OCI-LY3 (cell line): Measurements from ENCODE around the gene GIGYF1.

Source experiments
- H2AFZ ChIP-seq: fragments of 200-600, 300-600 bp; shearing (Covaris generic); 2 replicates; pipeline ENCODE4 v1.6.0; 2014; ENCODE audit warnings: antibody characterized with exemption, low read depth, low read length
- H3K27ac ChIP-seq: fragments of 200-600, 300-600 bp; sonication (generic); 2 replicates; pipeline ENCODE4 v1.5.1; 2014; ENCODE audit warnings: mild to moderate bottlenecking, low read length, moderate library complexity, mixed read lengths
- H3K27me3 ChIP-seq: fragments of 200-600, 300-600 bp; sonication (generic); 2 replicates; pipeline ENCODE4 v1.6.1; 2014; ENCODE audit warnings: low read depth, low read length, mixed read lengths
- H3K36me3 ChIP-seq: fragments of 200-600, 300-600 bp; sonication (generic); replicated peaks from 2 replicates; pipeline ENCODE3; 2014; ENCODE audit warnings: low read depth, low read length, mixed read lengths
- H3K4me1 ChIP-seq: fragments of 300-600, 200-600 bp; sonication (generic); 2 replicates; pipeline ENCODE4 v1.6.1; 2014; ENCODE audit warnings: low read length, mixed read lengths
- H3K4me2 ChIP-seq: fragments of 200-600, 300-600 bp; sonication (generic); 2 replicates; pipeline ENCODE4 v1.6.1; 2014; ENCODE audit warnings: low read length, mixed read lengths
- H3K4me3 ChIP-seq: fragments of 300-600, 200-600 bp; sonication (generic); 2 replicates; pipeline ENCODE4 v1.5.1; 2014; ENCODE audit warnings: antibody characterized with exemption, mild to moderate bottlenecking, low read length, moderate library complexity
- H3K79me2 ChIP-seq: fragments of 300-600, 200-600 bp; shearing (Covaris generic); 2 replicates; pipeline ENCODE4 v1.6.1; 2014; ENCODE audit warnings: mild to moderate bottlenecking, low read length, mixed read lengths
- H3K9ac ChIP-seq: fragments of 300-600, 200-600 bp; shearing (Covaris generic); 2 replicates; pipeline ENCODE4 v1.6.0; 2014; ENCODE audit warnings: mild to moderate bottlenecking, low read length, moderate library complexity
- H3K9me3 ChIP-seq: fragments of 200-600, 300-600 bp; shearing (Covaris generic); 2 replicates; pipeline ENCODE4 v1.6.1; 2014; ENCODE audit warnings: low read length, mixed read lengths; ENCODE audit not compliant: insufficient read depth
- H4K20me1 ChIP-seq: fragments of 200-600, 300-600 bp; sonication (generic); 2 replicates; pipeline ENCODE4 v1.6.1; 2016; ENCODE audit warnings: low read length, mixed read lengths; ENCODE audit not compliant: insufficient read depth
- CTCF ChIP-seq: fragments of 200-600, 300-600 bp; sonication (generic); IDR thresholded peaks from 2 replicates; pipeline ENCODE4 v1.5.1; 2014; ENCODE audit warnings: antibody characterized with exemption, low read length, low read depth
- EZH2phosphoT487 ChIP-seq: fragments of 200-600 bp; shearing (Covaris generic); IDR thresholded peaks from 2 replicates; pipeline ENCODE4 v1.6.1; 2018; ENCODE audit warnings: antibody characterized with exemption, mixed run types, low read depth

GIGYF1 gene

GRCh38 chr7:100674411-100675104 is 19.5 kb downstream of the GIGYF1 start:
- Histone ChIP-seq H3K36me3 (peaks cover 12% of the 10 kb centered on the region), H4K20me1 (peaks cover 9% of the 10 kb centered on the region; the same call in 1 of the 2 replicates), H2AFZ (no peak overlapping the region), H3K4me2 (peak overlapping the region; percentile 60), H3K4me1 (no peaks in the 10 kb centered on the region), H3K9ac (peak overlapping the region; percentile 82), H3K27me3 (no peaks in the 10 kb centered on the region; the same call in 1 of the 2 replicates), H3K79me2 (peaks cover 27% of the 10 kb centered on the region), H3K4me3 (peak overlapping the region; percentile 78), H3K9me3 (no peaks in the 10 kb centered on the region), H3K27ac (peak overlapping the region; percentile 84)
- TF ChIP-seq CTCF (no peak), EZH2phosphoT487 (no peak)

GRCh38 chr7:100673942-100674410 is 20.1 kb downstream of the GIGYF1 start:
- Histone ChIP-seq H2AFZ (no peak overlapping the region), H3K9ac (peak overlapping the region; percentile 82), H3K36me3 (peaks cover 12% of the 10 kb centered on the region), H3K27me3 (no peaks in the 10 kb centered on the region; the same call in 1 of the 2 replicates), H3K4me1 (no peaks in the 10 kb centered on the region), H3K4me2 (peak overlapping the region; percentile 60), H4K20me1 (peaks cover 9% of the 10 kb centered on the region; the same call in 1 of the 2 replicates), H3K9me3 (no peaks in the 10 kb centered on the region), H3K4me3 (peak overlapping the region; percentile 78), H3K79me2 (peaks cover 27% of the 10 kb centered on the region), H3K27ac (peak overlapping the region; percentile 84)
- no peak for TF ChIP-seq CTCF

GRCh38 chr7:100673302-100673941 is 20.6 kb downstream of the GIGYF1 start, which contains the start of gene GNB2:
GNB2 (plus strand) TSS chr7:100673740; CDS start chr7:100676266, 2,526 bp downstream.
- Histone ChIP-seq H3K9ac (peak within 1 kb of the TSS; percentile 82), H4K20me1 (peaks cover 9% of the 10 kb centered on the region; the same call in 1 of the 2 replicates), H2AFZ (no peak within 1 kb of the TSS; the same call in 1 of the 2 replicates), H3K4me3 (peak within 1 kb of the TSS; percentile 78), H3K27me3 (no peaks in the 10 kb centered on the region; the same call in 1 of the 2 replicates), H3K9me3 (no peaks in the 10 kb centered on the region), H3K4me2 (peak within 1 kb of the TSS; percentile 69), H3K27ac (peak within 1 kb of the TSS; percentile 84), H3K4me1 (no peaks in the 10 kb centered on the region), H3K79me2 (peaks cover 27% of the 10 kb centered on the region), H3K36me3 (peaks cover 12% of the 10 kb centered on the region)
- TF ChIP-seq EZH2phosphoT487 (no peak), CTCF (no peak)
